Thymus (tissue), 11 donors: ENCODE data around the gene CYP4F8. TPM values are rescaled to one million over a fixed set of nuclear protein-coding genes. Genes with fewer than 3 reads are reported as not detected.

ENCODE experiments used
- DNase-seq, 9 donors: peaks; one replicate each; pipeline ENCODE4 v3.0.0-alpha.2; 2013; ENCODE audit warnings: low spot score in 9 of 9, low read depth in 6 of 9, missing footprints in 1 of 9
- H3K27ac ChIP-seq, 2 donors: one replicate each; pipeline ENCODE4 v1.5.1; 2013; ENCODE audit warnings: control low read depth in 1 of 2, low read depth in 1 of 2, low read length in 1 of 2, mild to moderate bottlenecking in 1 of 2, moderate library complexity in 1 of 2
- H3K27me3 ChIP-seq, 2 donors: one replicate each; pipeline ENCODE4 v1.5.1; 2013; ENCODE audit warnings: low read length in 1 of 2; ENCODE audit not compliant: control insufficient read depth in 2 of 2, insufficient read depth in 1 of 2
- H3K36me3 ChIP-seq, 2 donors: one replicate each; pipeline ENCODE4 v1.5.1; 2013; ENCODE audit warnings: low read length in 1 of 2, mild to moderate bottlenecking in 1 of 2, moderate library complexity in 1 of 2; ENCODE audit not compliant: control insufficient read depth in 2 of 2, insufficient read depth in 2 of 2
- H3K4me1 ChIP-seq, 2 donors: one replicate each; pipeline ENCODE4 v1.5.1; 2013; ENCODE audit warnings: low read length in 2 of 2; ENCODE audit not compliant: control insufficient read depth in 2 of 2, insufficient read depth in 2 of 2
- H3K4me3 ChIP-seq, 2 donors: one replicate each; pipeline ENCODE4 v1.5.1; 2013; ENCODE audit warnings: low read length in 2 of 2, control low read depth in 1 of 2, mild to moderate bottlenecking in 1 of 2
- H3K9me3 ChIP-seq, 2 donors: one replicate each; pipeline ENCODE4 v1.5.1; 2013; ENCODE audit warnings: low read length in 1 of 2, mild to moderate bottlenecking in 1 of 2; ENCODE audit not compliant: control insufficient read depth in 2 of 2, insufficient read depth in 1 of 2
- WGBS: extraction: QIAGEN DNeasy Blood & Tissue Kit; methylation state at CpG from one replicate; pipeline ENCODE4 v1.1.7; 2013; 5-methylcytosine and 5-hydroxymethylcytosine counted together
- polyA plus RNA-seq: library from polyadenylated mRNA; stranded (reverse); fragments of 200-250 nt; gene quantifications from one replicate; pipeline ENCODE4 v1.2.3, GENCODE V29; 2013
- total RNA-seq: library from RNA; stranded (reverse); fragments of 120-200 nt; gene quantifications from one replicate; pipeline ENCODE4 v1.2.4, GENCODE V29; 2013
- donor health status: healthy.

CYP4F8 gene
- total and polyA plus RNA-seq, 2 donors = 0.28 to 18.3 TPM

DNA sequence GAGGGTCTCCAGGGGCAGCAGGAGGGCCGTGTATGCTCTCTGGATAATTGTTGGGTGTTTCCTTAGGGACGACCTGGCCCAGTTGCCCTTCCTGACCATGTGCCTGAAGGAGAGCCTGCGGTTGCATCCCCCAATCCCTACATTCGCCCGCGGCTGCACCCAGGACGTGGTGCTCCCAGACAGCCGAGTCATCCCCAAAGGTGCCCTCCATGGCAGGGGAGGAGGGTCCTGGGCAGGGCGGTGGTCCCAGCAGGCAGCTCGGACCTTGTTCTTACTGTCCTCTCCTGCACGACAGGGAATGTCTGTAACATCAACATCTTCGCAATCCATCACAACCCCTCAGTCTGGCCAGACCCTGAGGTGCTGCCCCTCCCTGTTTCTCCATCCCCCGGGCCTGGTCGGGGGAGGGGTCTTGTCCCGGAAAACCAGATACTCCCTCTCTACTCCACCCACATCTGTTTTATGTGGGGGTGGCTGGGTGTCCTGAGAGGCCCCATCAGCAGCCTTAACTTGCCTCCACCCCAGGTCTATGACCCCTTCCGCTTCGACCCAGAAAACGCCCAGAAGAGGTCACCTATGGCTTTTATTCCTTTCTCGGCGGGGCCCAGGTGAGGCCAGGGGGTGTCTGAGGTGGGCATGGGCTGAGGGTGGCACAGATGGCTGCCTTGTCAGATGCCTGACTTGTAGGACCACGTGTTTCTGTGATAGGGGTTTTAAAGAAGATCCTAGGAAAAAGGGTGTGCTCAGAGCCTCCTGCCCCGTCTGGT, 13.4 kb downstream of the CYP4F8 start:
- WGBS = 70% methylated on average over 22 of the region's 22 CpGs
- Histone ChIP-seq H3K27ac (no peak overlapping the region), H3K27me3 (no peaks in the 10 kb centered on the region), H3K4me3 (no peak overlapping the region), H3K9me3 (no peaks in the 10 kb centered on the region), H3K4me1 (no peaks in the 10 kb centered on the region), H3K36me3 (no peaks in the 10 kb centered on the region)
- no peak for DNase-seq

- peak; percentile 24 to 82 (median 58) for DNase-seq
- Histone ChIP-seq H3K27me3 (no peaks in the 10 kb centered on the region), H3K4me1 (no peaks in the 10 kb centered on the region), H3K27ac (no peak overlapping the region), H3K36me3 (no peaks in the 10 kb centered on the region), H3K9me3 (no peaks in the 10 kb centered on the region), H3K4me3 (no peak overlapping the region)
- WGBS = 7% methylated on average over 25 of the region's 25 CpGs
Measured at GRCh38 chr19:15629003-15629880, 14.2 kb downstream of the CYP4F8 start.

GRCh38 chr19:15631817-15632216, 16.8 kb downstream of the CYP4F8 start:
- peak in 5 of 9 donors; percentile 1 to 43 (median 22) for DNase-seq
- 3% methylated on average over 9 of the region's 9 CpGs for WGBS
- H3K9me3 ChIP-seq = no peaks in the 10 kb centered on the region

GRCh38 chr19:15633082-15633835, 18.2 kb downstream of the CYP4F8 start:
- Histone ChIP-seq H3K4me1 (no peaks in the 10 kb centered on the region), H3K27me3 (no peaks in the 10 kb centered on the region), H3K9me3 (no peaks in the 10 kb centered on the region), H3K27ac (no peak overlapping the region), H3K4me3 (no peak overlapping the region), H3K36me3 (no peaks in the 10 kb centered on the region)
- no peak for DNase-seq
- WGBS = 56% methylated on average over 5 of the region's 5 CpGs

More at GRCh38 chr19:15631817-15632216, 16.8 kb downstream of the CYP4F8 start:
- Histone ChIP-seq H3K27me3 (no peaks in the 10 kb centered on the region), H3K36me3 (no peaks in the 10 kb centered on the region), H3K27ac (no peak overlapping the region), H3K4me3 (no peak overlapping the region), H3K4me1 (no peaks in the 10 kb centered on the region)

DNA sequence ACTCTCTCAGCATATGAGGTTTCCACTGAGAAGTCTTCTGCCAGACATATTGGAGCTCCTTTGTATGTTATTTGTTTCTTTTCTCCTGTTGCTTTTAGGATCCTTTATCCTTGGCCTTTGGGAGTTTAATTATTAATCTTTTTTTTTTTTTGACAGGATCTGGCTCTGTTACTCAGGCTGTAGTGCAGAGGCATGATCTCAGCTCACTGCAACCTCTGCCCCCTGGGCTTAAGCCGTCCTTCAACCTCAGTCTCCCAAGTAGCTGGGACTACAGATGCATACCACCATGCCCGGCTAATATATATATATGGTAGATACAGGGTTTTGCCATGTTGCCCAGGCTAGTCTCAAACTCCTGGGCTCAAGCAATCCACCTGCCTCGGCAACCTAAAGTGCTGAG, 19.1 kb downstream of the CYP4F8 start:
- H3K4me3 ChIP-seq = no peak overlapping the region
- no peaks in the 10 kb centered on the region for H3K36me3 ChIP-seq
- WGBS = 84% methylated on average over 3 of the region's 3 CpGs
- H3K27me3 ChIP-seq = no peaks in the 10 kb centered on the region
- no peaks in the 10 kb centered on the region for H3K9me3 ChIP-seq
- no peak overlapping the region for H3K27ac ChIP-seq
- no peak for DNase-seq
- no peaks in the 10 kb centered on the region for H3K4me1 ChIP-seq

DNA sequence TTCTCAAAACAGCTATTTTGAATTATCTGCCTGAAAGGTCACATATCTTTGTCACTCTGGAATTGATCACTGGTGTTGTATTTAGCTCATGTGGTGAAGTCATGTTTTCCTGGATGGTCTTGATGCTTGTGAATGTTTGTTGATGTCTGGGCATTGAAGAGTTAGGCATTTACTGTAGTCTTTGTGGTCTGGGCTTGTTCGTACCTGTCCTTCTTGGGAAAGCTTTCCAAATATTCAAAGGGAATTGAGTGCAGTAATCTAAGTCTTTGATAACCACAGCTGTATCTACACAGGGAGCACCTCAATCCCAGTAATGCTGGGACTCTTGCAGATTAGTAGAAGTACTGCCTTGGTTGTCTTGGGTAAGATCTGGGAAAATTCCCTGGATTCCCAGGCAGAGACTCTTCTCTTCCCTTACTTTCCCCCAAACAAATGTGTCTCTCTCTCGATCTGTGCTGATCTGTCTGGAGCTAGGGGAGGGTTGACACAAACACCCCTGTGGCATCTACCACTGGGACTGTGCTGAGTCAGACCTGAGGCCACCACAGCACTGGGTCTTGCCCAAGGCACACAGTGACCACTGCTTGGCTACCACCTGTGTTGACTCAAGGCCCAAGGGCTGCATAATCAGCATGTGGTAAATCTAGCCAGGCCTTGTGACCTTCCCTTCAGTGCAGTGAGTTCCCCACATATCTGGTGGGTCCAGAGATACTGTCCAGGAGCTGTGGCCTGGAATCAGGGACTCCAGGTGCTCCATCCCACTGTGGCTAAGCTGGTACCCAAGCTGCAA, 20.2 kb downstream of the CYP4F8 start:
- no peaks in the 10 kb centered on the region for H3K27me3 ChIP-seq
- H3K36me3 ChIP-seq = no peaks in the 10 kb centered on the region
- no peaks in the 10 kb centered on the region for H3K4me1 ChIP-seq
- DNase-seq = no peak
- no peaks in the 10 kb centered on the region for H3K9me3 ChIP-seq
- 77% methylated on average over 2 of the region's 2 CpGs for WGBS
- H3K27ac ChIP-seq = no peak overlapping the region
- no peak overlapping the region for H3K4me3 ChIP-seq

DNA sequence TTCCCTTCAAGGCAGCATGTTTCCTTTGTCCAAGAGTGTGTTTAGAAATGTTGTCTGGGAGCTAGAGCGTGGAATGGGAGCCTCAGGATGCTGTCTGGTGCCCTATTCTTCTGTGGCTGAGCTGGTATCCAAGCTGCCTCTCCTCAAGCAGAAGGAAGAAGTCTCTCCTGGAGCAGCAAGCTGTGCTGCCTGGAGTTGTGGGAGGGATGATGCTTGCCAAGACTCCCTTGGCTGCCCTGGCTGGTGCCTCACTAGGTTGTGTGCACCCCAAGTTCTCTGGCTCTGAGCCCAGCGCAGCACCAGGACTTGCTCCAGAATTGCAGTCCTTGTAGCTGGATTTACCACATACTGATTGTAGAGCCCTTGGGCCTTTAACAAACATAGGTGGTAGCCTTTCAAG, 21.0 kb downstream of the CYP4F8 start:
- no peak overlapping the region for H3K27ac ChIP-seq
- H3K36me3 ChIP-seq = no peaks in the 10 kb centered on the region
- H3K4me3 ChIP-seq = no peak overlapping the region
- no peaks in the 10 kb centered on the region for H3K4me1 ChIP-seq
- DNase-seq = no peak
- no peaks in the 10 kb centered on the region for H3K27me3 ChIP-seq
- no peaks in the 10 kb centered on the region for H3K9me3 ChIP-seq
- WGBS = 88% methylated on average over 2 of the region's 2 CpGs

- H3K27ac ChIP-seq = no peak overlapping the region
- H3K36me3 ChIP-seq = no peaks in the 10 kb centered on the region
Measured at GRCh38 chr19:15639596-15639995, 24.6 kb downstream of the CYP4F8 start.

More at GRCh38 chr19:15639596-15639995, 24.6 kb downstream of the CYP4F8 start:
- no peak for DNase-seq
- no peaks in the 10 kb centered on the region for H3K4me1 ChIP-seq
- no peaks in the 10 kb centered on the region for H3K9me3 ChIP-seq
- no peak overlapping the region for H3K4me3 ChIP-seq
- no peaks in the 10 kb centered on the region for H3K27me3 ChIP-seq
